Activated CD4-positive, CD25-positive, alpha-beta regulatory T cell treated with anti-CD3 and anti-CD28 coated beads, Interleukin-2, amount 50 U/mL, for 24 hours (primary cell): Measurements from ENCODE around the gene ZFAND3.

ENCODE experiments used
- ATAC-seq, 2 donors: fragments of 150-1000 bp; cut with Tn5 transposase; one replicate each; pipeline ENCODE4 v1.10.0; 2021; ENCODE audit warnings: mild to moderate bottlenecking in 1 of 2, moderate library complexity in 1 of 2

Gene ZFAND3

DNA sequence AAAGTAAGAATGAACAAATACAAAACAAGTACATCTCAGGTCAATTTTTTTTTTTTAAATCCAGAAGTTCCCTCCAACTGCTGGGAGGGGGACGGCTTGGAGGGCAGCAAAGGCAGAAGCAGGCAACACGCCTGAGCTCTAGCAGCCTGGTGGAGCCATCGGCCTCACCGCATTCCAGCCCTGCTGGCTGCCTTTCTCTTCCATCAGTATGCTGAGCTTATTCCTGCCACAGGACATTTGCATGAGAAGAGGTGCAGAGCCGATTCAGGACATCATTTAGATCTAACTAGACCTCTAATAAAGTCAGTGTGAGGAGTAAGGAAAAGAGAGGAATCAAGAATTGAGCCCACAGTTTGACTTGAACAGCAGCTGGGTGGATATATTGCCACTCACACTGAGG, 318.8 kb downstream of the ZFAND3 start:
- ATAC-seq, result no peak

DNA sequence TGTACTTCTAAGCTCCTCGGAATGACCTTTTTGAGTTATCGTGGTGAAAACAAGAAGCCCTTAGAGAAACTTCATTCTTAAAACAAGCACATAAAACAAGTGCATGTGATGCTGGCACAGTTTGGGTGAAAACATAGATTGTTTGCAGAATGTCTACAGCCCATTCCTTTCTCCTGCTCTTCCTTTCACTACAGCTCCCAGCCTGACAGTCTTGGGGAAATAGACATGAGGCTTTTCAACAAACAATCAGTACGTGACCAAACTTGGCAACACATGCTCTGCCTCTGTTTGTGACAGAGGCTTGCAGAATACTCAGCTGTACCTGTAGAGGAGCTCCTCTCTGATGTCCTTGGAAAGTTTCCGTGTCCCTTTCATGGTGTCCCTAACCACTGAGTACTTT, 321.6 kb downstream of the ZFAND3 start:
- no peak for ATAC-seq

DNA sequence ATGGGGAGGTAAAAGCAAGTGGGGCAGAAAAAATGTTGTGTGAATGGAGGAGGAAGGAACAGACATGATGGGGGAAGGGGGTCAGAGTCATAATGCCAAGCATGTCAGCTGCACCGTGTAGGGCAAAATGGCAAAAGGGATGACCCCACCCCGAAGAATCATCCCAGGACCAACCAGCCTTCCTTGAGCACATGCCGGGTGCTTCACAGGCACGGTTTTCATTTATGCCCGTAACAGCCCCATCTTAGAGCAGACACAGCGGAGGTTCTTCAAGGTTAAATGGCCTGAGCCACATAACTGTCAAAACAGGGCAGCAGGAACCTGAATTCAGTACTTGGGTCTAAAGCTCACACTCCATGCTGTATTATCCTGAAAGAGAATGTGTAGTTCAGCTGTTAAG, 322.2 kb downstream of the ZFAND3 start:
- no peak for ATAC-seq

DNA sequence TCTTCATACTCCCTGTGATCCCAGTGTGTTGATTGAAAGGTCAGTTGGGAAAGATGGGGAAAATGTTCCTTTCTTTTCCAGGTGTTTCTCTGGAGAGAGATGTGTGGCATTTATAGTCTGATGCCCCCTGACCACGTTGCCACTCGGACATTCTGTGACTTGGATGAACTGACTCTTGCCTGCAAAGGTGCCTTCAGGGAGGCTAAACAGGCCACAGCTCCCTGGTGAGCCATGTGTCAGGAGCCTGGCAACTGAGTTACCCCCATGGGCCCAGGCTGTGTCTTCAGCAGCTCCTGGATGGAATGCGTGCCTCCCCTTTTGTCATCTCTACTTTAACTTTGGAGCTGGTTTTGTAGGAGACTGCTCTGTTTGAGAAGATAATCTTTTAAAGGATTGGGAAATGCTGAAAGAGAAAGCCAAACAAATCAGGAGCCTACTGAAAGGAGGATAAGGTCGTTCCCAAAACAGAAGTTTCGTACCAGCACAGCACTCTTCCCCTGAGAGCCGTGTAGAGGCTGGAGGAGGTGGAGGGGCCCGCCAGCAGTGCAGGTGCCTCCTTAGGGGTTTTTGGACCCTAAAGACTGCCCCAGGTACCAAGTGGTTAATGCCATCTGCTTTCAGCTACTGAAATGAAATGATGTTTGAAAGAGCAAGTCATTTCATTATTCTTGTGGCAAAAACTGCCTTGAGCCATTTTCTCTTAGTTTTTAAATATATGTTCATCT, 322.8 kb downstream of the ZFAND3 start:
- ATAC-seq, result no peak

DNA sequence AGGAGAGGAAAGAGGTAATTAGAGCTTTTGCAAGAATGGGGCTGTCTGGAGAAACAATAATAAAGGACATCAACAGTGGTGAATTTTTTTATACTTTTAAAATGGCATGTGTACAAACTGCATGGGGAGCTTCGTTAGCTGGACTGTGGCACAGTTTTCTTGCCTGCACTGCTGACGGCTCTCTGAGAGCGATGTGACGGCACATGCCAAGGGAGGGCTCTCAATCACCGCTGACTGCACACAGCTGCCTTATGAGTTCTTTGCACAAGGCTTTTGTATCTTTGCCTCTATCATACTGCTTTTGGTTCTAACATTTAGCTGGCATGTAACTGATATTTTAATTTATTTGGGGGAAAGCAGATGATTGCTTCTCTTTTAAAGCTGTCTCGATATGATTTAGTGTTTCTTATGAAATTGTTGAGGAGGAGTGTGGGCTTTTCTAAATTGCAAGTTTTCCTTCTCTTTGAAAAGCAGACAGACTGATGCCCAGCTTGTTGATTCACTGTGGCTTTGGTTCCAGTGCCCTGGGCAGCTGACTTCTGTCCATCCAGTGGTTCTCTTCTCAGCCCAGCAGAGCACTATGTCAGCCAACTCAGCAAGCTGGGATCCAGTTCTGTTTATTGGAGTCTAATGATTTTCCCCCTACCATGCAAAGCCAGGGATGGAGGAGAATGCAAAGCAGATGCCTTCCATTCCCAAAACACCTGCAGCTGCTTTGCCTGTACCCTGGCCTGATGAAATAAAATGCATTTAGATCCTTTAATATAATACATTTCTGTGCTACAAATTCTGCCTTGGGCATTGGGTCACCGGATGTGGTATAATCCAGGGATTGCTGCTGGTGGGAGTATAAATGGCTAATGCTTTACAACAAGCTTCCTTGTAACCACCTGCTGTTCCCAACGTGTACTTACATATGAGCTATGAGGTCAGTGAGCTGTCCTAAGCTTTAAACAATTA, 323.9 kb downstream of the ZFAND3 start:
- ATAC-seq, result no peak

DNA sequence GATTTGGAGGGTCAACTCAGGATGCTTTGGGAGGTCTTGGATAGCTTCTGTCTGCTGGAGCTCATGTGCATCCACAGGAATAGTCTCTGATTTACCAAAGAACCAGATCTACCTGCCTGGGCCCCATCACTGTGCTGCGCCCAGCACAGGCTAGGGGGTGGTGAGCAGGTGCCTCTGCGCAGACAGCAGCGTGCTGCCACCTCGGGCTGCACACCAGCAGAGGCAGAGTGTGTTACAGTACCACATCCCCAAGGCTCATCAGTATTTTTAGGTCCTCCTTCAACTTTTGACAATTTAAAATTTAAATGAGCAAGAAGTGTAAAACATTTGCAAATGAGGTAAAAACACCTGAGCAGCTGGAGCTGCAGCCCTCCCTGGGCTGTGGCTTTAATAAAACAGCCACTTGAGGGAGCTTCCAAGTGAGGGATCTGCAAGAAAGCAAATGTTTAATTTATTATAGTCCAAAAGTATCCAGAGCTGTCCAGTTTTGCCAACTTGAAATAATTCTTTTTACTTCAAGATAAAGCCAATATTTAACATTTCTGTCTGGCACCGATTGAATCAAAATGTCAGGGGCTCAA, 324.9 kb downstream of the ZFAND3 start:
- ATAC-seq, result no peak

DNA sequence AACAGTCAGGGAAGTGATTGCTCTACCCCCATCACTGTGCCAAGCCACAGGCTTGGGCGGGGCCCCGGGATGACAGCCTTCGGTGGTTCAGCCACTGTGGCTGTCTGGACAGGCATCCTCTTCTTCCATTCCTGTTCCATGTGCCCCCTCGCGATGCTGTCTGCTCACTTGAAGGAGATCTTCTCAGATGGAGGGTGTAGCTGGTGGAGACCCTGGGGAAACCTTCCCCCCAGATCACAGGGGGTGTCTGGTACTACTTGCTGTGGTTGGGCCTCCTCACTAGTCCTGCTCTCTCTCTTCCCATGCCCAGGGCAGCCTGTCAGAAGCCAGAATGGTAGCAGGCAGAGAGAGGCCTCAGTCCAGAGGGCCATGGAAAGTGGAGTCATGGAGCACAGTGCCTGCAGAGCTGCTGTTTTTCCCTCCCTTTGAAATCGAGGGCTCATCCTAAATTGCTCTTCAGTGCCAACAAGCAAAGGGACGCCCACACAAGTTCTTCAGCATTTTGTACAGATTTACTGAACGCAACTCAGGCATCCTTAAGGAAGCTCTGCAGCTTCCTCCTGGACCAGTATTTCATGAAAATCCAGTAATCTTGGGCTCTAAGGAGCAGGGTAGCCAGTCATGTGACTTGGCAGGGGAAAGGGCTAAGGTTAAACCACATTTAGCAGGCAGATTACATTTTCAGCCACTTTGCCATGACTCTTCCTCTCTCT, 326.6 kb downstream of the ZFAND3 start:
- no peak for ATAC-seq

DNA sequence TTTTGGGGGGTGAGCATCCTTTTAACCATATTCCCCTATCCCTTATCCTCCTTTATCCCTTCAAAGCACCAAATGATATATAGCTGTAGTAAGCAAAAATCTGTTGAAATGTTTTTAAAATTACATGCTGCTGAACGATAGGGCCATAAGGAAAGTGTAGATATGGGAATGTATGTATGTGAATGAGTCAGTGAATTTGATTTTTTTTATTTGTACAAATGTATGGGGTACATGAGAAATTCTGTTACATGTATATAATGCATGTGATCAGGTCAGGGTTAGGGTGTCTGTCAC, 327.2 kb downstream of the ZFAND3 start:
- ATAC-seq, result no peak

DNA sequence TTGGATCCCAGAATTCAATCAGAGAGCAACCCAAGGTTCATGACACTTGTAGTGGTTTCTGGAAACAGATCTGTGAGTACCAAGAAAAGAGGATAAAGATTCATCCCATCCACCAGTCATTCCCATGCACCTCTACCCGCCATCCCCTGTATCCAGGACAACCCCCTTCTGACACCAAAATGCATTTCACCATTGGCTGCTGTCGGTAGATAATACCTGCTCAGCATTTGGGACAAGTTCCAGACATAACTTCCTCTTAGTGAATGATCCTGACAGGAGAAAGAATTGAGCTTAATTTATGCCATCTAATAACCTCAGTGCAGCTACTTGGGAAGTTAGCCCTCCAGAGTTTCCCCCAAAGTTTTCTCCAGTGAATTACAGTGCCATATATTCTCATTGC, 329.1 kb downstream of the ZFAND3 start:
- no peak for ATAC-seq

DNA sequence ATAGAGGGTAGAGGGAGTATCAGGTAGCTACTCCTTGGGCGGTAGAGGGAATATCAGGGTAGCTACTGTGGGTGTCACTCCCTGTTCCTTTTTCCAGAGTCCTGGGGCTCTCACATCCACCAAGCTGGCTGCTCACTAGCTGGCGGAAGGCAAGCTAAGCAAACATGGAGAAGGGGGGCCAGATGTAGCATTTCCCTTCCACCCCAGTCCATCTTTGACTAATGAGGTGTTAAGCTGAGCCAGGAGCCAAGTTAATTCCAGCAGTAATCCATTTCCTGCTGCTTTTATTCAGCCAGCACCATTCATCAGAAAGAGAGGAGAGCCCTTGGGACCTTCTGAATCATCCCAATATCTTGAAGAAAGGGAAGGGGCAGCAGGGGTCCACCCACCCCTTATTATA, 330.0 kb downstream of the ZFAND3 start:
- no peak for ATAC-seq

DNA sequence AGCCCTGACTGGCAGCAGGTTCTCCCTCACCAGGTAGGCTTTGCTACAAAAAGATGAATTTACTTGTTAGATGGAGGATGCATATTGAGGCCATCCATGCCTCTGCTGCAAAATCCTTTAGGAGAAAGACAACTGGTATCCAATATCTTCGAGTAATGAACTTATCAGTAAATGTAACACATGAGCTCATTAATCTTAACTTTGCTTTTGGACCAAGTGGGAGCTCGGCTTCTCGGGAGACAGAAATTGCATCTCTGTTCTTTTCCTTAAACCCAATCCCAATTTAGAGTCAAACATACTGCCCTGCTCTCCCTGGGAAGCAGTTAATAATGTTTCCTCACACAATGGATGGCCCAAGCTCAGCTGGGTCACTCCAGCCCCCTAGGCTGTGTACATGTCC, 330.5 kb downstream of the ZFAND3 start:
- no peak for ATAC-seq

DNA sequence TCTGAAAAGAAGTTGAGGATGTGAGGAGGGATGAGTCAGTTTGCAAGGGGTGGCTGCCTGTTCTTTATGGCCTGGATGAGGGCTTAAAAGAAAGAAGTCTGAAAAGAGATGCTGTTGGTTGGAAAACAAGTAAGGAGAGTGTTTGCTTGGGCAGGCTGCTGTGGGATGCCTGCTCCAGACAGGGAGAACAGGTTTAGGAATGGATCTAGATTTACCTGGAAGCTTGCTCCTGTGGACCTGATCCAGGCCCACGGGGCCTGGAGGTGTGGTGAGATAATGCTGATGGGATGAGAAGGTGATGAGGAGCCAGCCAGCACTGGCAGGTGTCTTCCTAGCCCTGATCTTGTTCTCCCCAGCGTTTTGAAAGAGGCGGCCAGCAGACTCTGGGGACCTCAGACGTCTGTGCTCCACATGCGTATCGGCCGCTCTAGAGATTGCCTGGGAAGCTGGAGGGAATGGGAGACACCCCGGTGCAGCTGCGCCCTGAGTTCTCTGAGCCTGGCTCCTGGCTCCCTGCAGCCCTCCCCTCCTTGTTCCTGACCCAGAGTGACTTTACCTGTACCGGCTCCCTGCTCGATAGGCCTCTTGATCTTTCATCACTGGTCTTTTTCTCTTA, 331.3 kb downstream of the ZFAND3 start:
- no peak for ATAC-seq

DNA sequence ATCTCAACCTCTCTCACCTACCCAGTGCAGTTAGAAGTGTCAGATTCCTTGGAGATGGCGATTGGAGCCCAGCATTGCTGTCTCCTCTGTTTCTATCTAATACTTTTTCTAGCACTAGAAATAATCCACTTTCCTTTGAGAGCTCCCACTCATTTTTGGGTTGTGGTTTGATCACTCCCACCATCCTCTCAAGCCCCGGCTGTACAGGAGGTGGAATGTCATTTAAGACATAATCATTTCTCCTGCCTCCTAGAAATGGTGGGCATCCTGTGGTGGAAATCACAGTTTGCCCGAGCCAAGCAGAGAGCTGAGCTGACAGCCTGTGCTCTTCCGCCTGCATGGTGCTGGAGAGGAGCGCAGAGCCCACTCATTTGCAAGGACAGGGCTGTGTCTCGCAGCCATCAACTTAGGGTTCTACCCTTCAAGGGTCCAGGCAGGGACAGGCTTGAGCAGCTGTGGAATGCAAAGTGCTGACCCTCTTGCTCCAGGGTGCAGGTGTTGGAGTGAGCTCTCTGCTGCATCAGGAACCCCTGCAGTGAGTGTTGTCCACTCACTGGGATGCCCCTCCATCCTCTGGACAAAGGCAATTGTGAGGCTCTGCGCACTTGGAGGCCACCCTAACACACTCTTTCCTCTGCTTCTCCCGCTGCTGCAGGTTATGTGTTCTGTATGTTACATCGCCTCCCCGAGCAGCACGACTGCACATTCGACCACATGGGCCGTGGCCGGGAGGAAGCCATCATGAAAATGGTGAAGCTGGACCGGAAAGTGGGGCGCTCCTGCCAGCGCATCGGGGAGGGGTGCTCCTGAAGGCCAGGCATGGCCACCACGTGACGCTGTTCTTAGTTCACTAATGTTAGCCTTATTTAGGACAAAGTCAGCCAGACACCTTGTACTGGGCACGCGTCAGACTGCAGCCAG, 332.3 kb downstream of the ZFAND3 start:
- ATAC-seq, result no peak

DNA sequence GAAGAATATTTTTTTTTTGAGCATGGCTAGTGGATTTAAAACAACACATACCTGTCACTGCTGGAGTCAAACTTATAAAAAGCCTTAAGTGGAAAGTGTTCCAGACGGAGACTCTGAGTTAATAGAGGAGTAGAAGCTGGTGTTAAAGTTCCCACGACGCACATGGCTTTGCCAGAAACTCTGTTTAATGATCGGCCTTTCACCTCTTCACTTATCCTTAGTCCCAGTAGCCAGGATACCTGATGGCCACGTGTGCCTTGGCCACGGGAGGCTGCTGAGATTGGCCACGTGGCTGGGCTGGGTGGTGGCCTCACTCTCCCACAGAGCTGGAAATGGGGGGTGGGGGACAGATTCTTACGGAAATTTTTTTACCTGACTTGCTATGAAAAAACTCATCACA, 333.1 kb downstream of the ZFAND3 start:
- no peak for ATAC-seq

DNA sequence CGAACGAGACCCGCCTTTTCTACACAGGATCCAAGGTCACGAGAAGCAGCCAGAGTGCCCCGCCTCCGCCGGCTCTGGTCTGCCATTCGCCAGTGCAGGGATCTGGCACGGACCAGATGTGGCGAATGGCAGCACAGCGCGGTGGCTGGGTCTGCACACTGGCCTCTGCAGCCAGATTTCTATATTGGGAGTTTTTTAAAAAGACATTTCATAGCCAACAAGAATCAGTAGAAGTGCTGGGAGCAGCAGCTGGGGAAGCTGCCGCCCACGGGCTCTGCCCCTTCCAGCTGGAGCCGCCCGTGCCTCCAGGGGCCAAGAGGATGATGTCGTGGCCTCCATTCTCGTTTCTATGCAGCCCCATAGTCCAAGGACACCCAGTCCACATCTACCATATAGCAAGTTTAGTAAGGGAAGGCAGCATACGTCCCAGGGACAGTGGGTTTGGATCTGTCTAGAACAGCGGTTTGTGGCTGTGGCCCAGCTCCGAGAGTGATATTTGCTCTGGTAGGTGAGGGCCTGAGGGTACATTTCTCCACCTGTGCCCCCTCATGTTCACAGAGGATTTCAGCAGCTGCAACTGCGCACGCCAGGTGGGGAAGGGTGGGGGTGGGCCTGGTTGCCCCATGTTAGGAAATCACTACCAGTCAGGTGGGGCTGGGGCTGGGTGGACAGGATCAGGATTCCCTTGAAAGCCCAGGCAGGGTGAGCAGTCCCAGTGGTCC, 333.7 kb downstream of the ZFAND3 start:
- ATAC-seq, result no peak

DNA sequence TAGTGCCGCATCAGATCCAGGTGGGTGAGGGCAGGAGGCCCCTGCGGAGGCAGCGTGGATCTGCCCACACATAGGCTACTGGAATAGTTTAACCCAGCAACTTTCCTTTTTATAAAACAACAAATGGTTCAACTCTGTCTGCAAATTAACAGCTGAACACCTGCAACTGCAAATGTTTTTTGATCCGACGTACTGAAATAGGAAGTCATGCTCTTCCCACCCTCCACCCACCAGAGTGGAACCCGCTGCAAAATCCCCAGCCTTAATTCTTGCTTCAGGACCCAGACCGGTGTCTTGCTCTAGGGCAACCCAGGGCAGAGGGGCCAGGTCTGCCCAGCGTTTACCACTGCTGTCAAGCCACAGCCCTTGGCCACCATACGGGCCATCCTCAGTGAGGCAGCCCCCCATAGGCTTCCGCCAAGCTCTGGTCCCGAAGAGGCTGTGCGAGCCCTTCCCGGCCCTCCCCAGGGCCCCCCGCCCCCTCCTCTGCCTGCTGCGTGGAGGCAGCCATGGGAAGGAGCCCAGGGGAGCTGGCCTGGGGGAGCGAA, 334.3 kb downstream of the ZFAND3 start:
- ATAC-seq, result no peak

DNA sequence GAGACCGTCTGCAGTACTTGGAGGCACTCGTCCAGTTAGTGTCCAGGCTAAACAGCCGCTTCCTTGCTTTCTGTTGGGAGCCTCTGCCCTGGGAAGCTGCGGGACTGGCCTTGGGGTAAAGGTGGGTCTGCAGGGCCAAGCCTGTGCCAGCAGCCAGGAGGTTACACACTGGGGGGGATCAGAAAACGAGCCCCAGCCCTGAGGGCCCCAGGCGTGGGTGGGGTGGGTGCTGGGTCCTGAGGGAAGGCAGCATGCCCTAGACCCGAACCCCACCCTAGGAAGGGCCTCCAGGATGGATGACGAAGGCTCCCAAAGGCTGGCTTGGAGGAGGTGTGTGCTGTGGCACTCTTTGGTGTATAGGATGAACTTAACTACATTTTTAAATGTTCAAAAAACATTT, 335.2 kb downstream of the ZFAND3 start:
- ATAC-seq, result no peak

DNA sequence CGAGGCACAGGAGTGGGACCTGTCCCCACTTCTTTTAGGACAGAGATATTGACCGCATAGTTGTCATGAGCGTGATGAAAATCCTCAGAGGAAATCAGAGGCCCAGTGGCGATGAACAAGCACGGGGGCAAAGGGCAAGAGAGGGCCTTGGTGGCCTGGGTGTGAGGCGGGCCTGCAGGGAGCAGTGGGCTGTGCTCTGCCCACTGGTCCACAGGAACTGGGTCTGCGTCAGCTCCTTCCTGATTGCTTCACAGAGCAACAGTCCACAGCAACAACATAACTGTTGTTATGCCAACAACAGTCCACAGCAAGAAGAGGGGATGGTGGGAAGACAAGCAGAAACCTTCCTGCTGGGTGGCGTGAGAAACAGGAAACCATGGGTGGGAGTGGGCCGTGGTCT, 335.6 kb downstream of the ZFAND3 start:
- ATAC-seq, result no peak

DNA sequence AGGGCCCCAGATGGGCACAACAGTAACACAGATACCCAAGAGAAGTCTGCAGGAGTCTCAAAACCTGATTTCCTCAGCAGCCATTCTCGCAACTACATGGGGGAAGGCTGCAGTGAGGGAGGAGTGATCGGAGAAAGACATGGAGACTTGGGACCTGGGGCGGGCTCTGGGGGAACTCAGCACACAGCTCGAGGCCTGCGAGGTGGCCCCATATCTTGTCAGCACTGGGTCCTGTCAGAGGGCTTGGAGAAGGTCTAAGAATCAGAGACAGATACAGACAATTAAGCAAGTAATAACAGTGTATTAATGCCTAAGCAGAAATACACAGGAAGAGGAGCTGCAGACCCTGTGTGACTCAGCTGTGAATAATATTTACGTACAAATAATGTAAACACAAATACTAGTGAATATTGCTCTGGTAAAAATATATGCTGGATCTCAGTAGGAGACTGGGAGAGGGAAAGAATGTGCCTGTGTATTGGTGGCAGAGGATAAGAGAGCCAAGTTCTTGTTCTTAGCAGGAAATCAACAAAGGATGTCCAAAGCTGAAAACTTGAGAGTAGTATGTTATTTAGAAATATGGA, 336.2 kb downstream of the ZFAND3 start:
- no peak for ATAC-seq

DNA sequence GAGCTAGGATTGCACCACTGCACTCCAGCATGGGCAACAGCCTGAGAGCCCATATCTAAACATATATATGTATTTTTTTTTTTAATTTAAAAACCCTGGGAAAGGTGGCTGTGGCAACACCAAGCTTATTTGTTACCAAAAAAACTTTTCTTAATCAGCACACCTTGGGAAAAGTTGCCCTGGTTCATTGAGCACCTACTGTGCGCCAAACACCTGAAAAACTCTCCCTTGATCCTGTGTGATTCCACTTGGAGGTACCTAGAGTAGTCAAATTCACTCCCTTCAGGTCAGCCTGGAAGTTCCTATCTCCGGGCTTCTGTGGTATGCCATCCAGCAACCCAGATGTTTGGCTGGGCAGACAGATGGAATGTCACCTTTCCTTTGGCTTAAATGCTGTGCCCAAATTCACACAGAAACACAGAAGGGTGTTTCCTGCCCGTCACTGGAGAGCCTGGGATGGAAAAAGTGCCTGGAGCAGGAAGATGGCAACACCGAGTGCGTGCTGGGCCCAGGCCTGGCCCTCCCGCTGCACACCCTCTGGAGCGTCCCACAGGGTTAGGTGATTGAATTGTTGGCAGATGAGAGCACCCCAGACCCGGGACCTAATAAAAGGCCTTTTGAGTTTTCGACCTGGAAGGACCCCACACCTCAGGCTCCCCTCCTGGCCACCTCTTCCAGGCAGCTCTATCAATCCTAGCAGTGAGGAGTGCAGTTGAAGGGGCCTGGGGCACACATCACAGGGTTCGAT, 337.5 kb downstream of the ZFAND3 start:
- ATAC-seq, result no peak
